ENCODE data around the gene ACSF2.

- TF ChIP-seq EZH2 (IDR thresholded peaks at IDR 0.05): no peak
- TF ChIP-seq POLR2AphosphoS5 (IDR thresholded peaks at IDR 0.05; ENCODE audit: borderline replicate concordance, low read depth, low read length): no peak
Observed at GRCh38 chr17:50424996-50425681, 879 bp upstream of the ACSF2 start.

Data from SK-N-MC (cell line).